Measurements from ENCODE around the gene RHOT2.

DNA sequence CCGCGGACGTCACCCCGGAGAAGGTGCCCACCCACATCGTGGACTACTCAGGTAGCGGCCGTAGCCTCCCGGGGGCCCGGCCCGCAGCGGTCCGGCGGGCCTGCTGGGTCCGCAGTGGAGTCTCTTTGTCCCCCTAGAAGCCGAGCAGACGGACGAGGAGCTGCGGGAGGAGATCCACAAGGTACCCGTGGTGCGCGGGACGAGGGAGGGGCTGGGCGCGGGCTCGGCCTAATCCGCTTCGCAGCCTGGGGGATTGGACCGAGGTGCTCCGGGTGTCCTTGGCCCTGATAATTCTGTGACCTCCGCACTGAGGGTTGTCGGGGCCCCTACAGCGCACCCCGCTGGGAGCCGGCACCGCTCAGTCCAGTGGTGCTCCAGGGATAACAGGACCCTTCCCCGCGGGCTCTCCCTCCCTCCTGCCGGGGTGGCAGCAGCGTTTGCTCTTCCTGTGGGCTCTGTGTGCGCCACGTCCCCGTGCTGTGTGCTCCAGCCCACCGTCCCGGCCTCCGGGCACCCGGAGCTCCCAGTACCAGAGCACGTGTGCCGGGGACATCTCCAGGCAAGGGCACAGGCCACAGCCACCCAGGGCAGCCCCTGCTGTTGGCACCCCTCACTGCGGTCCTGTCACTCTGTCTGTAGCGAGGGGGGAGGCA, 713 bp downstream of the RHOT2 start:
- TF ChIP-seq, protein P1, sequence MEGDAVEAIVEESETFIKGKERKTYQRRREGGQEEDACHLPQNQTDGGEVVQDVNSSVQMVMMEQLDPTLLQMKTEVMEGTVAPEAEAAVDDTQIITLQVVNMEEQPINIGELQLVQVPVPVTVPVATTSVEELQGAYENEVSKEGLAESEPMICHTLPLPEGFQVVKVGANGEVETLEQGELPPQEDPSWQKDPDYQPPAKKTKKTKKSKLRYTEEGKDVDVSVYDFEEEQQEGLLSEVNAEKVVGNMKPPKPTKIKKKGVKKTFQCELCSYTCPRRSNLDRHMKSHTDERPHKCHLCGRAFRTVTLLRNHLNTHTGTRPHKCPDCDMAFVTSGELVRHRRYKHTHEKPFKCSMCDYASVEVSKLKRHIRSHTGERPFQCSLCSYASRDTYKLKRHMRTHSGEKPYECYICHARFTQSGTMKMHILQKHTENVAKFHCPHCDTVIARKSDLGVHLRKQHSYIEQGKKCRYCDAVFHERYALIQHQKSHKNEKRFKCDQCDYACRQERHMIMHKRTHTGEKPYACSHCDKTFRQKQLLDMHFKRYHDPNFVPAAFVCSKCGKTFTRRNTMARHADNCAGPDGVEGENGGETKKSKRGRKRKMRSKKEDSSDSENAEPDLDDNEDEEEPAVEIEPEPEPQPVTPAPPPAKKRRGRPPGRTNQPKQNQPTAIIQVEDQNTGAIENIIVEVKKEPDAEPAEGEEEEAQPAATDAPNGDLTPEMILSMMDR (conservative IDR thresholded peaks at IDR 0.05) = no peak
- TF ChIP-seq EZH2 (IDR thresholded peaks at IDR 0.05; ENCODE audit: low read depth) = no peak

Data from PC-9 (cell line).